K562 (cell line): ENCODE results near the gene IRX3. TPM values are rescaled to one million over a fixed set of nuclear protein-coding genes. Genes with fewer than 3 reads are reported as not detected.

Experiments used
- ATAC-seq: fragments of 200-7000 bp; cut with Tn5 transposase; 3 replicates; pipeline ENCODE4 v1.9.1; 2020; ENCODE audit warnings: moderate library complexity
- BruUV-seq: library from RNA; stranded (reverse); fragments of 400-500 nt; replicated peaks from 2 replicates; lab custom pipeline; 2021; lab: Mats Ljungman, UMichigan
- CTCF ChIA-PET: fragments of 300-600 bp; formaldehyde crosslinking; extraction: SDS; loops from one replicate; lab custom pipeline; 2021; ENCODE audit warnings: low intra/inter-chr PET ratio; lab: Yijun Ruan, JAX
- POLR2A ChIA-PET: fragments of 300-600, 350-650 bp; sonication (Branson Sonifier 250); formaldehyde crosslinking; extraction: SDS; loops from one replicate; lab custom pipeline; 2021; ENCODE audit warnings: antibody characterized with exemption, inconsistent platforms; lab: Yijun Ruan, JAX
- DNase-seq, 4 experiments: peaks; one replicate each; pipeline versions ENCODE4 v3.0.0 to v3.0.0-alpha.2; 2011 to 2018; ENCODE audit warnings: low spot score in 3 of 4, mixed read lengths in 3 of 4; ENCODE audit errors: extremely low read depth in 1 of 4
- FAIRE-seq: peaks from 2 replicates; lab custom pipeline; 2011; peaks lifted over from hg19 to GRCh38; lab: Jason Lieb, UNC
- H2AFZ ChIP-seq: 2 replicates; pipeline ENCODE4 v1.6.0; 2011; ENCODE audit warnings: low read depth, low read length, control low read depth, inconsistent platforms
- H3K27ac ChIP-seq: fragments of 200-600 bp; 3 replicates; pipeline ENCODE4 v1.8.0; 2011; ENCODE audit warnings: low read depth, mild to moderate bottlenecking, control low read depth, inconsistent platforms, low read length, moderate library complexity, mixed read lengths; ENCODE audit errors: extremely low read depth
- H3K27me3 ChIP-seq, 2 experiments: fragments of 300-600 bp in 1 of 2; 2 replicates in 1 of 2; 3 replicates in 1 of 2; pipeline versions ENCODE4 v1.6.0 to v1.8.0; 2011; ENCODE audit warnings: inconsistent platforms in 2 of 2, low read length in 2 of 2, mild to moderate bottlenecking in 1 of 2, mixed read lengths in 1 of 2, moderate library complexity in 1 of 2; ENCODE audit not compliant: control insufficient read depth in 2 of 2, insufficient read depth in 2 of 2
- H3K36me3 ChIP-seq: fragments of 300-600 bp; 3 replicates; pipeline ENCODE4 v1.8.0; 2011; ENCODE audit warnings: mild to moderate bottlenecking, low read length, inconsistent platforms; ENCODE audit not compliant: control insufficient read depth, insufficient read depth
- H3K4me1 ChIP-seq, 2 experiments: fragments of 200-600 bp in 1 of 2; replicated peaks in 1 of 2; 2 replicates in 1 of 2; 3 replicates in 1 of 2; pipeline versions ENCODE4 v1.5.1 to v1.8.0; 2011; ENCODE audit warnings: inconsistent platforms in 2 of 2, low read length in 2 of 2, mild to moderate bottlenecking in 1 of 2, mixed read lengths in 1 of 2, moderate library complexity in 1 of 2; ENCODE audit not compliant: control insufficient read depth in 2 of 2, insufficient read depth in 2 of 2
- H3K4me2 ChIP-seq: 2 replicates; pipeline ENCODE4 v1.6.1; 2011; ENCODE audit warnings: low read length, control low read depth, inconsistent platforms, mixed read lengths; ENCODE audit not compliant: insufficient read depth
- H3K4me3 ChIP-seq: fragments of 200-600 bp; sonication (generic), shearing (Covaris generic); 2 replicates; pipeline ENCODE4 v1.5.1; 2016; ENCODE audit warnings: control low read depth, inconsistent platforms
- H3K79me2 ChIP-seq: fragments of 200-600 bp; 3 replicates; pipeline ENCODE4 v1.8.0; 2011; ENCODE audit warnings: low read length, inconsistent platforms; ENCODE audit not compliant: control insufficient read depth, insufficient read depth
- H3K9ac ChIP-seq, 2 experiments: 2 replicates each; pipeline versions ENCODE4 v1.6.0 to v1.6.1; 2011; ENCODE audit warnings: low read depth in 2 of 2, low read length in 2 of 2, control low read depth in 1 of 2, inconsistent platforms in 1 of 2, mild to moderate bottlenecking in 1 of 2, mixed read lengths in 1 of 2; ENCODE audit not compliant: insufficient read depth in 1 of 2
- H3K9me1 ChIP-seq: one replicate; pipeline ENCODE4 v1.6.0; 2011; ENCODE audit warnings: inconsistent platforms, mild to moderate bottlenecking, low read length, moderate library complexity; ENCODE audit not compliant: control insufficient read depth, insufficient read depth
- H3K9me3 ChIP-seq: replicated peaks from 2 replicates; pipeline ENCODE4 v1.5.1; 2011; ENCODE audit warnings: low read depth, low read length, inconsistent platforms; ENCODE audit not compliant: control insufficient read depth, insufficient read depth
- H4K20me1 ChIP-seq: replicated peaks from 2 replicates; pipeline ENCODE4 v1.6.1; 2011; ENCODE audit warnings: low read length, inconsistent platforms, mixed read lengths; ENCODE audit not compliant: control insufficient read depth, insufficient read depth
- CTBP1 ChIP-seq: fragments of 450-650 bp; IDR thresholded peaks from 2 replicates; pipeline ENCODE4 v1.6.1; 2016; ENCODE audit warnings: borderline replicate concordance
- CTCFL ChIP-seq: IDR thresholded peaks from 2 replicates; pipeline ENCODE4 v1.6.1; 2011; ENCODE audit warnings: borderline replicate concordance, low read depth, mild to moderate bottlenecking, moderate library complexity, low read length; ENCODE audit not compliant: insufficient read depth, poor library complexity, severe bottlenecking
- ETV6 ChIP-seq, 3 experiments: fragments of 150-350 bp in 1 of 3; sonication (generic) in 1 of 3; formaldehyde crosslinking in 1 of 3; IDR thresholded peaks; 2 replicates each; pipeline versions ENCODE4 v1.6.1 to v1.8.0; 2014 to 2022; ENCODE audit warnings: borderline replicate concordance in 2 of 3, low read depth in 2 of 3, antibody characterized with exemption in 1 of 3, low read length in 1 of 3, mild to moderate bottlenecking in 1 of 3, missing genetic modification reagents in 1 of 3
- FIP1L1 ChIP-seq: fragments of 200-400 bp; formaldehyde crosslinking; IDR thresholded peaks from 2 replicates; pipeline ENCODE4 v1.6.1; 2018; ENCODE audit warnings: mild to moderate bottlenecking, low read depth, low read length; ENCODE audit not compliant: poor library complexity, severe bottlenecking
- GATAD2A ChIP-seq: fragments of 450-650 bp; IDR thresholded peaks from 2 replicates; pipeline ENCODE4 v1.6.1; 2017
- HDAC3 ChIP-seq: fragments of 450-650 bp; IDR thresholded peaks from 2 replicates; pipeline ENCODE4 v1.6.1; 2018; ENCODE audit warnings: borderline replicate concordance, mild to moderate bottlenecking, moderate library complexity; ENCODE audit not compliant: partially characterized antibody
- HDAC6 ChIP-seq: IDR thresholded peaks from 2 replicates; pipeline ENCODE4 v1.6.1; 2012; ENCODE audit warnings: low read depth, mild to moderate bottlenecking, control low read depth, inconsistent platforms, low read length, moderate library complexity
- MEF2A ChIP-seq: IDR thresholded peaks from 2 replicates; pipeline ENCODE4 v1.6.1; 2011; ENCODE audit warnings: low read depth, mild to moderate bottlenecking, low read length, moderate library complexity; ENCODE audit not compliant: control insufficient read depth
- NKRF ChIP-seq: fragments of 450-650 bp; IDR thresholded peaks from 2 replicates; pipeline ENCODE4 v1.6.1; 2016; ENCODE audit warnings: borderline replicate concordance
- SAP30 ChIP-seq: fragments of 200-600 bp; sonication (generic); IDR thresholded peaks from 2 replicates; pipeline ENCODE4 v1.6.1; 2012; ENCODE audit warnings: borderline replicate concordance, low read depth, mild to moderate bottlenecking, moderate library complexity, low read length, control low read depth, inconsistent platforms; ENCODE audit not compliant: insufficient read depth, poor library complexity, severe bottlenecking
- STAT5B ChIP-seq: fragments of 250-450 bp; sonication (Bioruptor Pico); IDR thresholded peaks from 2 replicates; pipeline ENCODE4 v1.8.0; 2021; ENCODE audit warnings: mild to moderate bottlenecking, inconsistent platforms
- TAF15 ChIP-seq: fragments of 200-400 bp; formaldehyde crosslinking; IDR thresholded peaks from 2 replicates; pipeline ENCODE4 v1.6.1; 2017; ENCODE audit warnings: mild to moderate bottlenecking, low read depth, low read length, moderate library complexity
- ZBTB11 ChIP-seq, 3 experiments: fragments of 200-800 bp in 1 of 3; fragments of 250-450 bp in 1 of 3; fragments of 450-650 bp in 1 of 3; sonication (Bioruptor Pico) in 1 of 3; sonication (Bioruptor generic) in 1 of 3; formaldehyde crosslinking in 1 of 3; IDR thresholded peaks; 2 replicates each; pipeline versions ENCODE4 v1.6.1 to v1.8.0; 2016 to 2022; ENCODE audit warnings: mild to moderate bottlenecking in 2 of 3, missing genetic modification characterization in 2 of 3, missing compliant biosample characterization in 1 of 3, moderate library complexity in 1 of 3
- ZC3H8 ChIP-seq: fragments of 450-650 bp; IDR thresholded peaks from 2 replicates; pipeline ENCODE4 v1.6.1; 2017
- WGBS: fragments of 100-300 bp; shearing (Covaris generic); methylation state at CpG from one replicate; pipeline ENCODE4 v1.1.6; 2016; ENCODE audit warnings: low coverage, mixed read lengths; ENCODE audit not compliant: insufficient coverage; ENCODE audit errors: missing lambda C conversion rate; 5-methylcytosine and 5-hydroxymethylcytosine counted together
- in situ Hi-C: fragments of 300-500 bp; cut with MboI; formaldehyde crosslinking; loops from 4 replicates; pipeline ENCODE4 v1.15.0; 2018; ENCODE audit warnings: inconsistent platforms, mixed read lengths
- intact Hi-C: fragments of 100-400 bp; cut with micrococcal nuclease; formaldehyde crosslinking; loops from 2 replicates; pipeline ENCODE4 v1.14.2; 2022
- polyA plus RNA-seq, 8 experiments: library from polyadenylated mRNA; depleted of rRNA in 4 of 8; stranded (reverse) in 5 of 8; unstranded in 3 of 8; fragments of >200 nt; fragmentation: Nextera tagmentation in 2 of 8; fragmentation: Illumina TruSeq in 1 of 8; extraction: Ambion mirVana in 2 of 8; extraction: Trizol in 1 of 8; gene quantifications; 2 replicates each; pipeline versions ENCODE4 v1.2.1 to v1.2.3, GENCODE V29; 2011 to 2014; ENCODE audit warnings: inconsistent platforms in 1 of 8, missing spikeins in 1 of 8
- total RNA-seq, 7 experiments: library from RNA; depleted of rRNA in 6 of 7; stranded (reverse); fragments of >200 nt in 6 of 7; fragmentation: Illumina TruSeq in 2 of 7; extraction: Trizol in 2 of 7; gene quantifications; 2 replicates each; pipeline versions ENCODE4 v1.2.1 to v1.2.3, GENCODE V29; 2011 to 2021; ENCODE audit warnings: low replicate concordance in 1 of 7

The IRX3 gene
- total and polyA plus RNA-seq, 9 of the 15 experiments (the other 6 are each of a cell fraction or from before 2014, with no cell fraction given): not detected

DNA sequence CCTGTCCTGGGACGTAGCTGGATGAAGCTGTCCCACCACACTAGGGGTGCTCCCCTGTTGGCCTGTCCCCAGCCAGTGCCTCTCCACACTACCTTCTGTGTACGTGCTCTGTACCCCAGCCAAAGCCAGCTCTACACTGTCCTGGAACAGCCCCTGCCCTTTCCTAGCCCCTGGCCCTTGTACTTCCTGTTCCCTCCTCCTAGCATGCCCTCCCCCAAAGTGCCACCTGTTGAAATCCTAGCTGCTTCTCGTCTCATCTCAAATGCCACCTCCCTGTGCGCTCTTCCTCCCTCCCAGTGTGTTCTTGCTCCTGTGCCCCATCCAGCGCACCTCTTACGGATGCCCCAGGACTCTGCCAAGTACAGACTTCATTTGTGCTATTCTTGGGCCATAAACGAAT lies 33.5 kb downstream of the IRX3 start:
- Histone ChIP-seq H3K27ac (no peak overlapping the region), H3K27me3 (peaks cover 0 to 4% of the 10 kb centered on the region in 2 experiments; a peak in 1 of 5 replicates), H3K4me1 (no peaks in the 10 kb centered on the region), H3K9me3 (no peaks in the 10 kb centered on the region), H3K9ac (no peak overlapping the region), H3K4me3 (no peak overlapping the region), H3K36me3 (no peaks in the 10 kb centered on the region), H4K20me1 (no peaks in the 10 kb centered on the region), H3K4me2 (no peak overlapping the region), H3K9me1 (no peaks in the 10 kb centered on the region), H3K79me2 (no peaks in the 10 kb centered on the region), H2AFZ (no peak overlapping the region)
- DNase-seq (no peak), FAIRE-seq (no peak), ATAC-seq (no peak)
- in situ Hi-C loops (no loop called here), intact Hi-C loops (no loop called here)
- CTCF ChIA-PET: no interaction called here
- WGBS: 0% methylated on average over 6 of the region's 7 CpGs
- BruUV-seq: no TSS peak
- POLR2A ChIA-PET: no interaction called here
- TF ChIP-seq TAF15 (no peak), ETV6 (IDR thresholded peaks at IDR 0.05; ENCODE audit: borderline replicate concordance in 1 of 2, low read depth in 2 of 2, low read length in 1 of 2) (no peak), ETV6 (CRISPR knock-in tag; IDR thresholded peaks at IDR 0.05; ENCODE audit: borderline replicate concordance) (no peak), GATAD2A (no peak), HDAC3 (no peak), NKRF (no peak), FIP1L1 (no peak), CTCFL (no peak), SAP30 (no peak), MEF2A (no peak), STAT5B (CRISPR knock-in tag) (no peak), CTBP1 (no peak), HDAC6 (no peak), ZC3H8 (no peak), ZBTB11 (CRISPR knock-in tag; IDR thresholded peaks at IDR 0.05) (no peak)
